GM12878 (cell line): ENCODE measurements around the gene NAPEPLD. TPM values are rescaled to one million over a fixed set of nuclear protein-coding genes. Genes with fewer than 3 reads are reported as not detected.

Experiments used
- ATAC-seq: fragments of 200-7000 bp; cut with Tn5 transposase; 3 replicates; pipeline ENCODE4 v1.9.1; 2020; ENCODE audit warnings: mild to moderate bottlenecking, moderate library complexity
- Bru-seq: library from RNA; stranded (reverse); fragments of 400-500 nt; gene quantifications from one replicate; lab custom pipeline; 2021; lab: Mats Ljungman, UMichigan
- BruChase-seq, 2 experiments: library from RNA; stranded (reverse); fragments of 400-500 nt; gene quantifications; one replicate each; lab custom pipeline; 2021; lab: Mats Ljungman, UMichigan
- BruUV-seq: library from RNA; stranded (reverse); fragments of 400-500 nt; replicated peaks from 2 replicates; lab custom pipeline; 2021; lab: Mats Ljungman, UMichigan
- CTCF ChIA-PET: fragments of 300-600 bp; sonication (Branson Sonifier 250); formaldehyde crosslinking; extraction: SDS; loops from one replicate; lab custom pipeline; 2021; ENCODE audit warnings: inconsistent platforms; lab: Yijun Ruan, JAX
- POLR2A ChIA-PET: fragments of 350-600 bp; formaldehyde crosslinking; extraction: SDS; loops from one replicate; lab custom pipeline; 2021; ENCODE audit warnings: inconsistent platforms; lab: Charles Lee
- RAD21 ChIA-PET: fragments of 300-600 bp; sonication (Branson Sonifier 250); formaldehyde crosslinking; loops from one replicate; lab custom pipeline; 2023; ENCODE audit warnings: antibody characterized with exemption; ENCODE audit not compliant: unreplicated experiment; lab: Charles Lee
- SMC1A ChIA-PET: fragments of 300-600 bp; sonication (Branson Sonifier 250); formaldehyde crosslinking; loops from one replicate; lab custom pipeline; 2023; ENCODE audit not compliant: unreplicated experiment, uncharacterized antibody; lab: Charles Lee
- DNase-seq: peaks from one replicate; pipeline ENCODE4 v3.0.0-alpha.2; 2011; ENCODE audit warnings: low read depth, low spot score
- FAIRE-seq: peaks from 3 replicates; lab custom pipeline; 2011; peaks lifted over from hg19 to GRCh38; lab: Jason Lieb, UNC
- H2AFZ ChIP-seq: 2 replicates; pipeline ENCODE4 v1.6.0; 2011; ENCODE audit warnings: low read depth, low read length, control low read depth; ENCODE audit not compliant: control insufficient read depth
- H3K27ac ChIP-seq: 2 replicates; pipeline ENCODE4 v1.5.1; 2011; ENCODE audit warnings: control low read depth; ENCODE audit not compliant: control insufficient read depth, insufficient read depth
- H3K27me3 ChIP-seq, 2 experiments: replicated peaks in 1 of 2; 2 replicates each; pipeline versions ENCODE4 v1.6.0 to v1.6.1; 2011; ENCODE audit warnings: low read length in 1 of 2; ENCODE audit not compliant: control insufficient read depth in 2 of 2, insufficient read depth in 2 of 2
- H3K36me3 ChIP-seq, 2 experiments: 2 replicates each; pipeline ENCODE4 v1.5.1; 2011; ENCODE audit warnings: low read length in 1 of 2; ENCODE audit not compliant: control insufficient read depth in 2 of 2, insufficient read depth in 2 of 2
- H3K4me1 ChIP-seq: 2 replicates; pipeline ENCODE4 v1.6.1; 2011; ENCODE audit warnings: mild to moderate bottlenecking, low read length, moderate library complexity, mixed read lengths; ENCODE audit not compliant: control insufficient read depth, insufficient read depth
- H3K4me2 ChIP-seq: 2 replicates; pipeline ENCODE4 v1.6.0; 2011; ENCODE audit warnings: control low read depth; ENCODE audit not compliant: control insufficient read depth, insufficient read depth
- H3K4me3 ChIP-seq: fragments of 200-600 bp; sonication (generic); 2 replicates; pipeline ENCODE4 v1.5.1; 2016
- H3K79me2 ChIP-seq: 2 replicates; pipeline ENCODE4 v1.6.0; 2011; ENCODE audit warnings: low read length; ENCODE audit not compliant: control insufficient read depth, insufficient read depth
- H3K9ac ChIP-seq: 2 replicates; pipeline ENCODE4 v1.8.0; 2011; ENCODE audit warnings: low read length, control low read depth, mixed read lengths; ENCODE audit not compliant: control insufficient read depth, insufficient read depth
- H3K9me3 ChIP-seq: replicated peaks from 3 replicates; pipeline ENCODE4 v1.5.1; 2011; ENCODE audit warnings: mild to moderate bottlenecking, low read length; ENCODE audit not compliant: control insufficient read depth, insufficient read depth
- H4K20me1 ChIP-seq: 2 replicates; pipeline ENCODE4 v1.6.0; 2011; ENCODE audit not compliant: control insufficient read depth, insufficient read depth
- ASH2L ChIP-seq: fragments of 300-600, 200-600 bp; sonication (generic); IDR thresholded peaks from 2 replicates; pipeline ENCODE4 v1.6.1; 2017; ENCODE audit warnings: low read depth, mild to moderate bottlenecking, borderline replicate concordance
- DPF2 ChIP-seq: fragments of 450-650 bp; IDR thresholded peaks from 2 replicates; pipeline ENCODE4 v1.6.1; 2017; ENCODE audit warnings: mild to moderate bottlenecking
- E2F4 ChIP-seq: IDR thresholded peaks from 2 replicates; pipeline ENCODE4 v1.6.1; 2012; ENCODE audit warnings: low read depth, low read length, improper control_type of control experiment
- HCFC1 ChIP-seq: fragments of 150-350 bp; IDR thresholded peaks from 2 replicates; pipeline ENCODE4 v1.6.1; 2014; ENCODE audit warnings: low read length
- KLF5 ChIP-seq: fragments of 450-650 bp; IDR thresholded peaks from 2 replicates; pipeline ENCODE4 v1.6.1; 2014; ENCODE audit warnings: mild to moderate bottlenecking; ENCODE audit not compliant: partially characterized antibody
- PKNOX1 ChIP-seq: fragments of 450-650 bp; IDR thresholded peaks from 2 replicates; pipeline ENCODE4 v1.6.1; 2016; ENCODE audit warnings: mild to moderate bottlenecking
- SREBF1 ChIP-seq: IDR thresholded peaks from 2 replicates; pipeline ENCODE4 v1.6.1; 2012; ENCODE audit warnings: mild to moderate bottlenecking, low read length
- WRNIP1 ChIP-seq: IDR thresholded peaks from 2 replicates; pipeline ENCODE4 v1.6.1; 2011; ENCODE audit warnings: low read depth, low read length, improper control_type of control experiment, borderline replicate concordance
- ZBTB4 ChIP-seq: fragments of 450-650 bp; formaldehyde crosslinking; IDR thresholded peaks from 2 replicates; pipeline ENCODE4 v1.4.0; 2022; ENCODE audit warnings: mild to moderate bottlenecking, moderate library complexity
- ZNF207 ChIP-seq: fragments of 450-650 bp; IDR thresholded peaks from 2 replicates; pipeline ENCODE4 v1.6.1; 2014; ENCODE audit warnings: antibody characterized with exemption, mild to moderate bottlenecking, borderline replicate concordance
- WGBS: methylation state at CpG from one replicate; pipeline ENCODE4 v1.1.6; 2016; ENCODE audit warnings: low lambda C conversion rate; ENCODE audit not compliant: insufficient replicate concordance, insufficient coverage; ENCODE audit errors: missing lambda C conversion rate; 5-methylcytosine and 5-hydroxymethylcytosine counted together
- in situ Hi-C: fragments of 300-500 bp; cut with MboI; formaldehyde crosslinking; loops from 9 replicates; pipeline ENCODE4 v1.14.3; 2018; ENCODE audit warnings: mixed read lengths
- intact Hi-C: fragments of 100-400 bp; cut with micrococcal nuclease; formaldehyde crosslinking; loops from one replicate; pipeline ENCODE4 v1.14.2; 2022; ENCODE audit not compliant: unreplicated experiment
- long read RNA-seq, 2 experiments: library from polyadenylated mRNA; unstranded; transcript quantifications; one replicate each; pipeline ENCODE4 v2.0.0, GENCODE V29; 2019 to 2020
- polyA minus RNA-seq, 3 experiments: library from RNA; depleted of rRNA, polyadenylated mRNA; stranded (reverse); fragments of >200 nt; gene quantifications; 2 replicates each; pipeline ENCODE4 v1.2.3, GENCODE V29; 2011
- polyA plus RNA-seq, 11 experiments: library from polyadenylated mRNA; depleted of rRNA in 4 of 11; unstranded in 6 of 11; stranded (reverse) in 5 of 11; fragments of >200 nt; fragmentation: Nextera tagmentation in 4 of 11; fragmentation: Illumina TruSeq in 1 of 11; extraction: Ambion mirVana in 4 of 11; extraction: Trizol in 1 of 11; gene quantifications; 1 replicate in 1 of 11; 2 replicates in 10 of 11; pipeline versions ENCODE4 v1.2.1 to v1.2.3, GENCODE V29; 2011 to 2016; ENCODE audit warnings: inconsistent platforms in 2 of 11, missing spikeins in 2 of 11, low read depth in 1 of 11
- total RNA-seq, 4 experiments: library from RNA; depleted of rRNA in 3 of 4; stranded (reverse); fragments of >200 nt in 3 of 4; fragmentation: Illumina TruSeq in 1 of 4; extraction: Trizol in 1 of 4; gene quantifications; 2 replicates each; pipeline versions ENCODE4 v1.2.1 to v1.2.3, GENCODE V29; 2013 to 2021

The NAPEPLD gene
- 51.7 and 52.4 TPM in 2 replicates for total RNA-seq (2013; cell fraction: nucleolus; rRNA removed)
- total RNA-seq (2014; rRNA removed) (7.9 and 8.8 TPM in 2 replicates), total RNA-seq (2014; rRNA removed; fragmentation: Illumina TruSeq; extraction: Trizol) (7.3 and 7.6 TPM in 2 replicates), total RNA-seq (2021) (8.2 and 8.7 TPM in 2 replicates), polyA plus RNA-seq (2011; rRNA removed) (11.8 and 15.5 TPM in 2 replicates), polyA plus RNA-seq (2014; fragmentation: Illumina TruSeq; extraction: Trizol) (10.3 and 12.4 TPM in 2 replicates), polyA plus RNA-seq (2014; fragmentation: Nextera tagmentation; extraction: Ambion mirVana) (1 to 10 TPM; 6.0 to 8.5 TPM), polyA plus RNA-seq (2014; rRNA removed) (6.6 and 9.2 TPM in 2 replicates), polyA plus RNA-seq (2016; fragmentation: Nextera tagmentation; extraction: Ambion mirVana) (10 to 100 TPM; 13.9 to 16.2 TPM), polyA minus RNA-seq (2011; rRNA and poly(A)+ RNA removed) (9.6 and 11.6 TPM in 2 replicates), Bru-seq, nascent RNA (percentile 67 among the genes with signal in this experiment), BruChase-seq, experiment 1, labeled RNA remaining after a 6-hour chase (percentile 55 among the genes with signal in this experiment), BruChase-seq, experiment 2, labeled RNA remaining after a 2-hour chase (percentile 62 among the genes with signal in this experiment)
- polyA plus RNA-seq (2011; ENCODE audit: low read depth) = 2.1 TPM
- polyA plus RNA-seq (2011; cell fraction: cytosol; rRNA removed) = 4.2 and 4.9 TPM in 2 replicates
- polyA plus RNA-seq (2011; cell fraction: nucleus; rRNA removed) = 14.3 and 17.3 TPM in 2 replicates
- polyA plus RNA-seq (2012) = 3.5 and 4.6 TPM in 2 replicates
- polyA minus RNA-seq (2011; cell fraction: cytosol; rRNA and poly(A)+ RNA removed) = 3.1 and 4.3 TPM in 2 replicates
- 14.4 and 20.3 TPM in 2 replicates for polyA minus RNA-seq (2011; cell fraction: nucleus; rRNA and poly(A)+ RNA removed)
- long read RNA-seq, experiment 1, partial matches to known transcripts = 0 of 4 reads
- long read RNA-seq, experiment 1, other reads (novel, unspliced or antisense) = 3 of 4 reads
- long read RNA-seq, experiment 2, transcript NAPEPLD-209 (5 exons, 2,380 nt) = major isoform, 6 of 21 reads
- long read RNA-seq, experiment 2, transcript NAPEPLD-208 (5 exons, 1,822 nt) = minor isoform, 5 of 21 reads
- long read RNA-seq, experiment 2, partial matches to known transcripts = 3 of 21 reads
- long read RNA-seq, experiment 2, other reads (novel, unspliced or antisense) = 6 of 21 reads

GRCh38 chr7:103148994-103149807 lies at the start of gene NAPEPLD:
Gene NAPEPLD (minus strand): TSS chr7:103149099. CDS start chr7:103128776, 20,323 bp downstream.
- DNase-seq = peak; percentile 53
- peak; percentile 90 for ATAC-seq
- BruUV-seq = no TSS peak
- POLR2A ChIA-PET = interaction anchor here (0.9 to 3.2 kb wide), 3 partner anchors 11 to 74 kb away, joined by 3 to 17 read pairs (median 5); partner anchors contain the start of genes ARMC10 and FBXL13
- Histone ChIP-seq H3K4me2 (peak within 1 kb of the TSS; percentile 98), H3K36me3 (no peaks in the 10 kb centered on the region), H3K27me3 (no peaks in the 10 kb centered on the region), H3K9me3 (no peaks in the 10 kb centered on the region), H3K27ac (peak within 1 kb of the TSS; percentile 98), H3K79me2 (peaks cover 36% of the 10 kb centered on the region), H3K4me3 (peak within 1 kb of the TSS; percentile 73), H4K20me1 (no peaks in the 10 kb centered on the region), H3K4me1 (peaks cover 3% of the 10 kb centered on the region; the same call in 1 of the 2 replicates), H3K9ac (peak within 1 kb of the TSS; percentile 97), H2AFZ (peak within 1 kb of the TSS; percentile 97)
- FAIRE-seq = no peak
- SMC1A ChIA-PET = interaction anchor here (1.3 kb wide), 1 partner anchor 74 kb away, joined by 4 read pairs; the partner anchor contains the start of gene ARMC10
- in situ Hi-C loops (no loop called here), intact Hi-C loops (loop anchor here (2.0 to 10.0 kb wide), 3 partner anchors 74 to 196 kb away; partner anchors contain the start of genes ARMC10, DNAJC2, FBXL13 and PSMC2)
- CTCF ChIA-PET = interaction anchor here (0.7 kb wide), 1 partner anchor 73 kb away, joined by 4 read pairs; the partner anchor contains the start of gene ARMC10
- WGBS = under 1% methylated on average over 82 of the region's 82 CpGs
- RAD21 ChIA-PET = interaction anchor here (1.3 to 2.8 kb wide), 2 partner anchors 74 to 131 kb away, joined by 5 to 15 read pairs; partner anchors contain the start of genes ARMC10 and FBXL13
- TF ChIP-seq WRNIP1 (no peak; the same call in 1 of the 2 replicates), ZNF207 (peak; percentile 77; the same call in 1 of the 2 replicates), ZBTB4 (CRISPR knock-in tag) (no peak), SREBF1 (no peak), ASH2L (peak; percentile 98; the same call in 1 of the 2 replicates), KLF5 (peak; percentile 64), PKNOX1 (peak; percentile 93), HCFC1 (peak; percentile 84), E2F4 (no peak), DPF2 (peak; percentile 84)
